ENCODE data around the gene GPATCH4. TPM values are rescaled to one million over a fixed set of nuclear protein-coding genes. Genes with fewer than 3 reads are reported as not detected.

The GPATCH4 gene
- total RNA-seq, 2 experiments from 2014 or later: 40.2 to 43.2 TPM

DNA sequence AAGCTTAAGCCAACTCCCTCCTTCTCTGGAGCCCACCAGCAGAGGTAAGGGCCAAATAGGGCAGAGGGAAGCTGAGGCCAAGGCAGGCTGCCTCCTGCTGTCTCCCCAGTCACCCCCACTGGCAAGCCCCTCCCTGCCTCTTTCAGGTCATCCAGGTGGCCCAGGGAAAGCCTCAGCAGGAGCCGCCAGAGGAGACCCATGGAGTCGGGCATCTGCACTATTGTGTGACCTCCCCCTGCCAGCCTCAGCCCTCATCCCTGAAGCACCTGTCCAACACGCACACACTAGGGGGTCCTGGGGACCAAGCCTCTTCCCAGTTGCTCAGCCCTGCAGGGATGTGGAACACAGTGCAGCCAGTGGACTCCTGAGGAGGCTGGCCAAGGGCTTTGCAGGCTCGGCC lies 15.0 kb downstream of the GPATCH4 start:
- Mint-ChIP-seq H3K9me3 (no peaks in the 10 kb centered on the region), H3K4me1 (ENCODE audit: low read depth) (peaks cover 9% of the 10 kb centered on the region), H3K36me3 (no peaks in the 10 kb centered on the region), H3K27me3 (no peaks in the 10 kb centered on the region), H3K27ac (no peak overlapping the region), H3K4me3 (no peak overlapping the region)
- ChIA-PET CTCF (interaction anchor here (0.7 to 11.2 kb wide), 12 partner anchors 14 to 200 kb away, joined by 3 to 78 read pairs (median 4); partner anchors contain the start of gene GPATCH4), POLR2A (interaction anchor here (0.5 kb wide), 1 partner anchor 110 kb away, joined by 3 read pairs; no protein-coding TSS in a partner anchor)
- intact Hi-C loops (cut with micrococcal nuclease): no loop called here
- DNase-seq: no peak

DNA sequence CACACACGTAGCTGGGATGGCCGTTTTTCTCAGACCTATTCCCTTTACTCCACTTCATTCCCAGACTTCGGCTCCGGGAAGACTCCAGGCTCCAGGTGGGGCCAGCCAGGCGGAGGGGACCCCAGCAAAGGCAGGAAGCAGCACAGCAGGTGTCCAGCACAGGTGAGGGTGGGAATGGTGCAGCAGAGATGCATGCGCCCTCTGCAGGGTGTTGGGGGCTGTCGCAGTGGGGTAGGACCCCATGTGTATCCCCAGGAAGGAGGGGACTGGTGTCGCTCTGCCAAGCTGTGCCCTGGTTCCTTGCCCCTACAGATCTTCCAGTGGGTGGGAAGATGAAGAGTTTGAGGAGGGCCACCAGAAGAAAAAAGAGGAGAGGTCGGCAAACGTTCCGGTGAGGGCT lies 16.5 kb downstream of the GPATCH4 start:
- CTCF ChIA-PET: interaction anchor here (0.5 to 11.2 kb wide), 6 partner anchors 8 to 289 kb away, joined by 3 to 78 read pairs (median 4); no protein-coding TSS in a partner anchor
- intact Hi-C loops (cut with micrococcal nuclease): loop anchor here (1.0 kb wide), 2 partner anchors 23 to 129 kb away; no protein-coding TSS in a partner anchor
- POLR2A ChIA-PET: no interaction called here
- no peak overlapping the region for H3K27ac Mint-ChIP-seq
- no peaks in the 10 kb centered on the region for H3K9me3 Mint-ChIP-seq
- no peaks in the 10 kb centered on the region for H3K36me3 Mint-ChIP-seq
- DNase-seq: no peak
- H3K4me3 Mint-ChIP-seq: no peak overlapping the region
- H3K4me1 Mint-ChIP-seq (ENCODE audit: low read depth): peaks cover 2% of the 10 kb centered on the region
- H3K27me3 Mint-ChIP-seq: no peaks in the 10 kb centered on the region

DNA sequence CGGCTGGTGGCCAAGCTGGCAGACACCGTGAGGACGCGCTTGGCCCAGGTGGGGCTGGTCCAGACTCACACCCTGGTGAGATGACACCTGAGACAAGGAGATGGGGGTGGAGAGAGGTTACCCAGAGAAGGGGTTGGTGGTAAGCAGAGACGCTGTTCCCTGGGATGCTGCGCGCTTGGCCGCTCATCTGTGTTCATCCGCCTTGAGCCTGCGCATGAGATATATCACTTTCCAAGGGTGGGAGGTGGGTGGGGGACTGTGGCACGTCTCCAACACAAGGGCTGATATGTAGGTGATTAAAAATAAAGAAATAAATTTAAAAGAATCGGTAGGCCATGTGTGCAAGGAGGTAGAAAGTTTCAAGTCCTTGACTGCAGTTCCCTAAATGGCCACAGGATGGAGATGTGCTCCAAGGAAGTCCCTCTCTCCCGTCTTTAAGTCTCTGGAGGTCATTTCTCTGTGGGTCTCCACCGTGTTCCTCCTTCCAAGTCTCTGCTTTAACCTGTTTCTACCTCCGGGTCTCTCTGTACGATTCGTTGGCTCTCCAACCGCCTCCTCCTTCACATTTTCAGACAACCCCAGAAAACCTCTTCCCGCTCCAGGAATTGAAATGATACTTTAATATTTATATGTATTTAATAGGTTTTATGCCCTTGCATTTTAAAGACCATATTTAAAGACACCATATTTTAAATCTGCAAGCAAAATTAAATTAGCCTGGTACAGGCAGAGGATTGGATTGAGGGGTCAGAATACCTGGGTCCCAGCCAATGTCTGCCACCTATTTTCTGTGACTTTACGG lies 17.3 kb downstream of the GPATCH4 start:
- peaks cover 2% of the 10 kb centered on the region for H3K4me1 Mint-ChIP-seq (ENCODE audit: low read depth)
- CTCF ChIA-PET: interaction anchor here (0.5 to 11.2 kb wide), 5 partner anchors 7 to 289 kb away, joined by 3 to 78 read pairs (median 4); no protein-coding TSS in a partner anchor
- intact Hi-C loops (cut with micrococcal nuclease): loop anchor here (1.0 kb wide), 2 partner anchors 24 to 128 kb away; no protein-coding TSS in a partner anchor

DNA sequence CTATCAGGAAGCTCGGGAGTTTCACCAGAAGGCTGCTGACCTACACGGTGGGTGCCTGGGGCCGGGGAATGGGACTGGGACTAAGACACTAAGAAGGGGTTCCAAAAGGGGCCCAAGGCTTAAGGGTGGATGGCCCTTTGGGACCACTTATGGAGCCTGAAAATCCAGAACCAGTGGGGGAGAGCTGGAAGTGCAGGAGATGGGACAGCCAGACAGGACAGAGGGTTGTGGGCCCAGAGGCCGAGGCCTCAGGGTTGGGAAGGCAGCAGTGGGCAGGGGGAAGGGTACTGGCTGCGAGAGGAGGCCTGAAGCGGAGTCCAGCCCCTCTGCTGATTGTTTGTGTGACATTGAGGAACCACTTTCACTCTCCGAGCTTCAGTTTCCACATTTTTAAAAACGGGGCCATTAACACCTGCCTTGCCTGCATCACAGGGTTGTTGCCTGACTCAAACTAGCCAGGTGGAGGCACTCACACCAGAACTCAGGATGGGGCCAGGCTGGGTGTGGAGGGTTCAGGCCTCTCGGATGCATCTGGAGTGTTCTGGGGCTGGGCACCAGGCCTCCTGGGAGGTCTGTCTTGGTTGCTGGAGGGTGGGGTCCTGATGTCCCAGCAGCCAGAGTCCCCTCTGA lies 18.8 kb downstream of the GPATCH4 start:
- peaks cover 2% of the 10 kb centered on the region for H3K4me1 Mint-ChIP-seq (ENCODE audit: low read depth)

More for the DNA sequence above, 17.3 kb downstream of the GPATCH4 start:
- H3K4me3 Mint-ChIP-seq: no peak overlapping the region
- peak; percentile 79 for DNase-seq
- no peaks in the 10 kb centered on the region for H3K36me3 Mint-ChIP-seq
- POLR2A ChIA-PET: no interaction called here
- H3K27ac Mint-ChIP-seq: no peak overlapping the region
- no peaks in the 10 kb centered on the region for H3K9me3 Mint-ChIP-seq
- no peaks in the 10 kb centered on the region for H3K27me3 Mint-ChIP-seq

DNA sequence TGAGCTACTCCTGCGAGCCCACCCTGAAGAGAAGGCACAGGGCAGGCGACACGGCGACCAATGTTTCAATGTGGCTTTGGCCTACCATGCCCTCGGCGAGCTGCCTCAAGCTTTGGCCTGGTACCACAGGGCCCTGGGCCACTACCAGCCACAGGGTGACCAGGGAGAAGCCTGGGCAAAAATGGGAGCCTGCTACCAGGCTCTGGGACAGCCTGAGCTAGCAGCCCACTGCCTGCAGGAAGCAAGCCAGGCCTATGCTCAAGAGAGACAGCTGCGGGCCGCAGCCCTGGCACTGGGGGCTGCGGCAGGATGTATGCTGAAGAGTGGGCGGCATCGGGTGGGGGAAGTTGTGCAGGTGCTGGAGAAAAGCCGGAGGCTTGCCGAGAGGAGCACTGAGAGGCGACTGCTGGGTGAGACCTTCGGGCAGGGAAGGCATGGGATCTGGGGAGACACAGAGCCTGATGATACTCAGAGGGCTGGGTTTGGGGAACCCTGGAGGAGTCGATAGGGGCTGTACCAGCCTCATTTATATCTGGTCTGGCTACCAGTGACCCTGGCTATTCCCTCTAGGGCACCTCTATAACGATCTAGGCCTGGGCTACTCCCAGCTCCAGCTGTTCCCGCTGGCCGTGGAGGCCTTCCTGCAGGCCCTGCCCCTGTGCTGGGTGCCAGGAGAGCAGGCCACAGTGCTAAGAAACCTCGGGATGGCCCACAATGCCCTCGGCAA lies 19.5 kb downstream of the GPATCH4 start:
- POLR2A ChIA-PET: interaction anchor here (2.8 kb wide), 1 partner anchor 10 kb away, joined by 13 read pairs; the partner anchor contains the start of gene NAXE
- peaks cover 2% of the 10 kb centered on the region for H3K4me1 Mint-ChIP-seq (ENCODE audit: low read depth)
- intact Hi-C loops (cut with micrococcal nuclease): no loop called here
- no peaks in the 10 kb centered on the region for H3K9me3 Mint-ChIP-seq
- CTCF ChIA-PET: interaction anchor here (0.6 to 11.2 kb wide), 14 partner anchors 10 to 196 kb away, joined by 3 to 78 read pairs (median 4); partner anchors contain the start of genes IQGAP3 and NAXE
- DNase-seq: no peak
- no peaks in the 10 kb centered on the region for H3K36me3 Mint-ChIP-seq
- no peaks in the 10 kb centered on the region for H3K27me3 Mint-ChIP-seq
- H3K4me3 Mint-ChIP-seq: peak overlapping the region; percentile 38
- H3K27ac Mint-ChIP-seq: peak overlapping the region; percentile 21

More for the DNA sequence above, 18.8 kb downstream of the GPATCH4 start:
- ChIA-PET CTCF (interaction anchor here (0.6 to 11.2 kb wide), 12 partner anchors 9 to 197 kb away, joined by 3 to 78 read pairs (median 4); partner anchors contain the start of genes IQGAP3 and NAXE), POLR2A (no interaction called here)
- H3K27me3 Mint-ChIP-seq: no peaks in the 10 kb centered on the region
- H3K36me3 Mint-ChIP-seq: no peaks in the 10 kb centered on the region
- peak overlapping the region; percentile 38 for H3K4me3 Mint-ChIP-seq
- no peaks in the 10 kb centered on the region for H3K9me3 Mint-ChIP-seq
- H3K27ac Mint-ChIP-seq: peak overlapping the region; percentile 20
- DNase-seq: no peak
- intact Hi-C loops (cut with micrococcal nuclease): no loop called here

DNA sequence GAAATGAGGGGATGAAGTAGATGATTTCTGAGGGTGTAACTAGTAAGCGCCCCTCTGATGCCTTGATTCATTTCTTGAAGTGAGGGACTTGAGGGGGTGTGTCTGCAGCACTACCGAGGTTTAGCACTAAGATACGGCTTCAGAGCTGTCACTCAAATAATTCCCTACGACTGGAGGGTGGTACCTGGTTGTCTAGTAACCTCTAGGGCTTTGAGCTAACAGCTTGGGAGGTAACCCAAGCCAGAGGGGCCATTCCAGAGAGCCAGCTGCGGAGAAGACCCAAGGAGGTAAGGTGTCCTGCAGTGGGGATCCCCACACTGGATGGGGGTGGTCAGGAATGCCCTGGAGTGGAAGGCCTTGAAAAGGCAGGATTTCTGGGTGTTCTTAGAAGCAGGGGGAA lies 21.8 kb downstream of the GPATCH4 start, which contains the start of gene TTC24:
TSS of gene TTC24 (plus strand) at position 252 of the 400 bp plus-strand sequence. CDS start 1,642 bp downstream, outside the sequence.
- intact Hi-C loops (cut with micrococcal nuclease): no loop called here
- H3K4me1 Mint-ChIP-seq (ENCODE audit: low read depth): peaks cover 2% of the 10 kb centered on the region
- H3K36me3 Mint-ChIP-seq: no peaks in the 10 kb centered on the region
- ChIA-PET POLR2A (interaction anchor here (2.8 kb wide), 1 partner anchor 13 kb away, joined by 13 read pairs; the partner anchor contains the start of gene NAXE), CTCF (interaction anchor here (1.6 to 11.2 kb wide), 4 partner anchors 29 to 133 kb away, joined by 5 to 78 read pairs (median 10); no protein-coding TSS in a partner anchor)
- no peak within 1 kb of the TSS for H3K4me3 Mint-ChIP-seq
- no peaks in the 10 kb centered on the region for H3K27me3 Mint-ChIP-seq
- H3K27ac Mint-ChIP-seq: no peak within 1 kb of the TSS
- H3K9me3 Mint-ChIP-seq: no peaks in the 10 kb centered on the region
- DNase-seq: no peak

DNA sequence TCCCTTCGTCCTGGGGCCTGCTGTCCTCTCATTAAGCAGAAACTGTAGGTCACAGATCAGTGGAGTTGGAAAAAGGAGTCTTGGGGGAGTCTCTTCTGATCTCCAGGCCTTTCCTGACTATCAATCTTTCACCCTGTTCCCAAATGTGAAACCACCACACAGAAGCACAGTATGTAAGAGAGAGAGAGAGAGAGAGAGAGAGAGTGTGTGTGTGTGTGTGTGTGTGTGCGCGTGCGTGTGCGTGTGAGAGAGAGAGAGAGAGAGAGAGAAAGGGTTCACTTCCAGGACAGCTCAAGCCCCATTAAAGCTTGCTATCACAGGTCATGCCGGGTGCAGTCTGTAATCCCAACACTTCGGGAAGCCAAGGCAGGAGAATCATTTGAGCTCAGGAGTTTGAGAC lies 23.2 kb downstream of the GPATCH4 start:
- CTCF ChIA-PET: interaction anchor here (2.0 to 11.2 kb wide), 2 partner anchors 30 to 49 kb away, joined by 6 to 78 read pairs; no protein-coding TSS in a partner anchor

DNA sequence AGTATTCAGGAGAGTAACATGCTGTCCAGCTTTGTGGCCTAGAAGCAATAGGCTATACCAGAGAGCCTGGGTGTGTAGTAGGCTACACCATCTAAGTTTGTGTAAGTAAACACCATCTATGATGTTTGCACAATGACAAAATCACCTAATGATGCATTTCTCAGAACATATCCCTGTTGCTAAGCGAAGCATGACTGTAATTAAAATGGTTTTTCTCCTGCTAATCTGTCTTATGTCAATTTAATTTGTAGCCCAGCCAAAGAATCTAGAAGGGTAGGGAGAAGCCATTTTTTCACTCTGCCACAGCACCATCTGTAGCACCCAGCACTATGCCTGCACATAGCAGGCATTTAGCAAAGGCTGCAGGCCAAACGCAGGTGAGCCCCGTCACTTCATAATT lies 23.7 kb downstream of the GPATCH4 start:
- Mint-ChIP-seq H3K36me3 (no peaks in the 10 kb centered on the region), H3K27me3 (peaks cover 8% of the 10 kb centered on the region), H3K4me1 (ENCODE audit: low read depth) (peaks cover 2% of the 10 kb centered on the region), H3K4me3 (no peak overlapping the region), H3K27ac (no peak overlapping the region), H3K9me3 (no peaks in the 10 kb centered on the region)
- ChIA-PET CTCF (interaction anchor here (1.1 to 1.7 kb wide), 2 partner anchors 7 to 14 kb away, joined by 4 read pairs; partner anchors contain the start of gene NAXE), POLR2A (no interaction called here)
- DNase-seq: no peak
- intact Hi-C loops (cut with micrococcal nuclease): no loop called here

More for the DNA sequence above, 23.2 kb downstream of the GPATCH4 start:
- Mint-ChIP-seq H3K27ac (no peak overlapping the region), H3K9me3 (no peaks in the 10 kb centered on the region), H3K4me3 (no peak overlapping the region), H3K36me3 (no peaks in the 10 kb centered on the region), H3K27me3 (peaks cover 3% of the 10 kb centered on the region), H3K4me1 (ENCODE audit: low read depth) (no peaks in the 10 kb centered on the region)
- intact Hi-C loops (cut with micrococcal nuclease): no loop called here
- POLR2A ChIA-PET: no interaction called here
- no peak for DNase-seq

DNA sequence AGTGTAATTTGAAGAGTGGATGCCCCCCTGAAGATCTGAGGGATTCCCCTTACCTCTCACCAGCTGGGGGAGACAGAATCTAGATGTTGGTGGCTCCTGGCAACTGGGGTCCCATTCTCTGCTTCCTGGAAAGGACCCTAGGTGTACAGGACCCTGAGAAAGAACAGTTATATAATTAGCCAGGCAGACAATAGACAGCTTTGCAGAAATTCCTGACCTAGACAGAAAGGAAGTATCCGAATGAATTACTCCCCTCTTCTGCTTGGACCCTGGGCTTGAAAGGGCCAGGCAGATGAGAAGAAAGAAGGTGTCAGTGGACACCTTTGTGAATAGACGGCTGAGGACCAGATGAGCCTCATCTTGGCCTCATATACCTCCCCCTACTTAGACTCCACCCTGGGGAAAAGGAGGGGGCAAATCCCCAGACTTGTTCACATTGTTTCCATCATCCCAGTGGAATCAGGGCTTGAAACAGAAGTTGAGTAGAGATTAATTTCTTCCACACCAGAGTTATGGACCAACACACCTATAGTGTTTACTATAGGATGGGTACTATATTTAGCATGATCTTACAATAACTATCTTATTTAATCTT lies 27.1 kb downstream of the GPATCH4 start:
- Mint-ChIP-seq H3K9me3 (no peaks in the 10 kb centered on the region), H3K27me3 (peaks cover 25% of the 10 kb centered on the region), H3K27ac (no peak overlapping the region), H3K4me3 (no peak overlapping the region), H3K4me1 (ENCODE audit: low read depth) (peaks cover 18% of the 10 kb centered on the region), H3K36me3 (peaks cover 2% of the 10 kb centered on the region)
- no peak for DNase-seq
- intact Hi-C loops (cut with micrococcal nuclease): loop anchor here (5.0 kb wide), 1 partner anchor 72 kb away; the partner anchor contains the start of gene MEF2D
- ChIA-PET POLR2A (no interaction called here), CTCF (no interaction called here)

DNA sequence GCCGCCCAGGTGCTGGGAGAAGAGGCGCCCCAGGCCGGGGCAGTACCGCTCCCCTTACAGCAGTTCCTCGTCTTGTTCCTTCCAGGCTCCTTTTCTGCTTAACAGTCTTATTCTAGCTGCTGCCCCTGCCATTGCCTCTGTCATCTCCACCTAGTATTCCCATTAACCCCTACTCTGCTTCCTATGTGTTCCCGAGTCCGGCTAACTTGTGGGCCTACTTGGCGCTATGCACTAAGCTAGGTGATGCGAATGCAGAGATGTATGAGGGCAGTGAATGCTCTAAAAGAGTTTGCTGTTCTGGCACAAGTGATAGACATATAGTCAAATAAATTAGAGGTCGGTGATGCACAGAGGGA lies 28.6 kb downstream of the GPATCH4 start:
- ChIA-PET POLR2A (no interaction called here), CTCF (interaction anchor here (1.1 to 2.0 kb wide), 3 partner anchors 9 to 90 kb away, joined by 3 to 7 read pairs (median 3); no protein-coding TSS in a partner anchor)
- peak overlapping the region; percentile 95 for H3K4me3 Mint-ChIP-seq
- H3K36me3 Mint-ChIP-seq: peaks cover 2% of the 10 kb centered on the region
- H3K9me3 Mint-ChIP-seq: no peaks in the 10 kb centered on the region
- peaks cover 18% of the 10 kb centered on the region for H3K4me1 Mint-ChIP-seq (ENCODE audit: low read depth)
- intact Hi-C loops (cut with micrococcal nuclease): loop anchor here (5.0 kb wide), 1 partner anchor 70 kb away; the partner anchor contains the start of gene MEF2D
- H3K27me3 Mint-ChIP-seq: peaks cover 25% of the 10 kb centered on the region
- DNase-seq: no peak
- no peak overlapping the region for H3K27ac Mint-ChIP-seq
